GM12872 (cell line): ENCODE data around the gene DAND5.

Source experiments
- TF ChIP-seq, protein P1 (sequence below): IDR thresholded peaks from 3 replicates; pipeline ENCODE4 v1.5.1; 2011; ENCODE audit warnings: low read depth, mild to moderate bottlenecking, low read length, moderate library complexity; ENCODE audit not compliant: insufficient read depth

DAND5 gene

DNA sequence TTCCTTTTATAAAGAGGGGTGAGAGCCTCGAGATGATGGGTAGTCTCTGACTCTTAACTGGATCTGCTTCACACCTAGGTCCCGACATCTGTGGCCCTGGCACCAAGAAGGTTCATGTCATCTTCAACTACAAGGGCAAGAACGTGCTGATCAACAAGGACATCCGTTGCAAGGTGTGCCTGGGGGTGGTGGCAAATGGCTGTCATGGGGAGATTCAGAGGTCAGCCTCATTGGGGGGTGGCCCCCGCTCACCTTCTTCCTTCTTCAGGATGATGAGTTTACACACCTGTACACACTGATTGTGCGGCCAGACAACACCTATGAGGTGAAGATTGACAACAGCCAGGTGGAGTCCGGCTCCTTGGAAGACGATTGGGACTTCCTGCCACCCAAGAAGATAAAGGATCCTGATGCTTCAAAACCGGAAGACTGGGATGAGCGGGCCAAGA is 29.4 kb upstream of the DAND5 start:
- TF ChIP-seq, protein P1, sequence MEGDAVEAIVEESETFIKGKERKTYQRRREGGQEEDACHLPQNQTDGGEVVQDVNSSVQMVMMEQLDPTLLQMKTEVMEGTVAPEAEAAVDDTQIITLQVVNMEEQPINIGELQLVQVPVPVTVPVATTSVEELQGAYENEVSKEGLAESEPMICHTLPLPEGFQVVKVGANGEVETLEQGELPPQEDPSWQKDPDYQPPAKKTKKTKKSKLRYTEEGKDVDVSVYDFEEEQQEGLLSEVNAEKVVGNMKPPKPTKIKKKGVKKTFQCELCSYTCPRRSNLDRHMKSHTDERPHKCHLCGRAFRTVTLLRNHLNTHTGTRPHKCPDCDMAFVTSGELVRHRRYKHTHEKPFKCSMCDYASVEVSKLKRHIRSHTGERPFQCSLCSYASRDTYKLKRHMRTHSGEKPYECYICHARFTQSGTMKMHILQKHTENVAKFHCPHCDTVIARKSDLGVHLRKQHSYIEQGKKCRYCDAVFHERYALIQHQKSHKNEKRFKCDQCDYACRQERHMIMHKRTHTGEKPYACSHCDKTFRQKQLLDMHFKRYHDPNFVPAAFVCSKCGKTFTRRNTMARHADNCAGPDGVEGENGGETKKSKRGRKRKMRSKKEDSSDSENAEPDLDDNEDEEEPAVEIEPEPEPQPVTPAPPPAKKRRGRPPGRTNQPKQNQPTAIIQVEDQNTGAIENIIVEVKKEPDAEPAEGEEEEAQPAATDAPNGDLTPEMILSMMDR = no peak

DNA sequence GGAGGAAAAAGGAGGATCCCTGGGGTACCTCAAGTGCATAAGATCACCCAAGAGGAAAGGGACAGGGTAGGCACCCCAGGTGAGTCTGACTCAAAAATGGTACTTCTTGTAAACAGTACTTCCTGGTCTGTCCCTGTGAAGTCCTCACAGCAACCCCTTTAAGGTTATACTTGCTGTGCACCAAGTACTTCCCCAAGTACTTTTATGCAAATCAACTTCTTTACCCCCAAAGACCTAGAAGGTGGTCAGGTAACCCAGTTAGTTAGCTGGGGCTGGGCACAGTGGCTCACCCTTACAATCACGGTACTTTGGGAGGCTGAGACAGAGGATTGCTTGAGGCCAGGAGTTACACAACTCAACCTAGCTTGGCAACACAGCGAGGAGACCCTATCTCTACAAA is 28.5 kb upstream of the DAND5 start:
- TF ChIP-seq, protein P1 = no peak

DNA sequence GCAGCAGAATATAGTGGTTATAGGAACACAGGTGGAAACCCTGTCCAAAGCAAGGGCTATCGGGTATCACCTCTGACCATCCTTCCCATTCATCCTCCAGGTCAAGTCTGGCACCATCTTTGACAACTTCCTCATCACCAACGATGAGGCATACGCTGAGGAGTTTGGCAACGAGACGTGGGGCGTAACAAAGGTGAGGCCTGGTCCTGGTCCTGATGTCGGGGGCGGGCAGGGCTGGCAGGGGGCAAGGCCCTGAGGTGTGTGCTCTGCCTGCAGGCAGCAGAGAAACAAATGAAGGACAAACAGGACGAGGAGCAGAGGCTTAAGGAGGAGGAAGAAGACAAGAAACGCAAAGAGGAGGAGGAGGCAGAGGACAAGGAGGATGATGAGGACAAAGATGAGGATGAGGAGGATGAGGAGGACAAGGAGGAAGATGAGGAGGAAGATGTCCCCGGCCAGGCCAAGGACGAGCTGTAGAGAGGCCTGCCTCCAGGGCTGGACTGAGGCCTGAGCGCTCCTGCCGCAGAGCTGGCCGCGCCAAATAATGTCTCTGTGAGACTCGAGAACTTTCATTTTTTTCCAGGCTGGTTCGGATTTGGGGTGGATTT is 25.8 kb upstream of the DAND5 start:
- TF ChIP-seq, protein P1 = no peak

DNA sequence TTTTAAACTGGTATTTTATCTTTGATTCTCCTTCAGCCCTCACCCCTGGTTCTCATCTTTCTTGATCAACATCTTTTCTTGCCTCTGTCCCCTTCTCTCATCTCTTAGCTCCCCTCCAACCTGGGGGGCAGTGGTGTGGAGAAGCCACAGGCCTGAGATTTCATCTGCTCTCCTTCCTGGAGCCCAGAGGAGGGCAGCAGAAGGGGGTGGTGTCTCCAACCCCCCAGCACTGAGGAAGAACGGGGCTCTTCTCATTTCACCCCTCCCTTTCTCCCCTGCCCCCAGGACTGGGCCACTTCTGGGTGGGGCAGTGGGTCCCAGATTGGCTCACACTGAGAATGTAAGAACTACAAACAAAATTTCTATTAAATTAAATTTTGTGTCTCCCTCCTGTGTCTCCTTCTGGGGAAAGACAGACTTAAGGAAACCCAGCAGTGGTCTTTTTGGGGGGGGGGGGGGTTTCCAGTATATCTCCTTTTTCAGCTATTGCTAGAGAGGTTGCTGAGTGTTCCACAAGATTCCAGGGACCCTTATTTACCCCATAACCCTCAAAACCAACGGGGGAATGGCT is 25.2 kb upstream of the DAND5 start:
- TF ChIP-seq, protein P1 = no peak

DNA sequence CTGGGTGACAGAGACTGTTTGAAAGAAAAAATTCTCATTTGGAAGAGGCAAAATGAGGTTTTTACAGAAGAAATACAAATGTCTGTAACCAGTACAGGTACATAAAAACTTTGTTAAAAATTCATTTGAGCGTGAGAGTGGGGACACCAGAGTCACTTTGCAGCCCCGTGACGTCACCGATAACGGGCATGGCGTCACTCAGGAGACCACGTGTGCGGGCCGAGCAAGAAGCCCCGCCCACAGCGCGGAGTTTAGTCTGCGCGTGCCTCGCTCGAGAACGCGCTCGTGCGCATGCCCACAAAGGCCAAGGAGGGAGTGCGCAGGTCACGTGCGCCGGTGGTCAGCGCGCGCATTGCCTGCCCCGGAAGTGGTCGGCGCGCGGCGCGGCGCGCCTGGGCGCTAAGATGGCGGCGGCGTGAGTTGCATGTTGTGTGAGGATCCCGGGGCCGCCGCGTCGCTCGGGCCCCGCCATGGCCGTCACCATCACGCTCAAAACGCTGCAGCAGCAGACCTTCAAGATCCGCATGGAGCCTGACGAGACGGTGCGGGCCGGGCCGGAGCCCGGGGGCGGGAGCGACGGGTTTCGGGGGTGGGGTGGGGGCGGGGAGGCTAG is 23.8 kb upstream of the DAND5 start, which contains the start of gene RAD23A:
RAD23A (plus strand) TSS at position 384 of the 613 bp plus-strand sequence; CDS start at position 471, 87 bp downstream.
- TF ChIP-seq, protein P1 = no peak

DNA sequence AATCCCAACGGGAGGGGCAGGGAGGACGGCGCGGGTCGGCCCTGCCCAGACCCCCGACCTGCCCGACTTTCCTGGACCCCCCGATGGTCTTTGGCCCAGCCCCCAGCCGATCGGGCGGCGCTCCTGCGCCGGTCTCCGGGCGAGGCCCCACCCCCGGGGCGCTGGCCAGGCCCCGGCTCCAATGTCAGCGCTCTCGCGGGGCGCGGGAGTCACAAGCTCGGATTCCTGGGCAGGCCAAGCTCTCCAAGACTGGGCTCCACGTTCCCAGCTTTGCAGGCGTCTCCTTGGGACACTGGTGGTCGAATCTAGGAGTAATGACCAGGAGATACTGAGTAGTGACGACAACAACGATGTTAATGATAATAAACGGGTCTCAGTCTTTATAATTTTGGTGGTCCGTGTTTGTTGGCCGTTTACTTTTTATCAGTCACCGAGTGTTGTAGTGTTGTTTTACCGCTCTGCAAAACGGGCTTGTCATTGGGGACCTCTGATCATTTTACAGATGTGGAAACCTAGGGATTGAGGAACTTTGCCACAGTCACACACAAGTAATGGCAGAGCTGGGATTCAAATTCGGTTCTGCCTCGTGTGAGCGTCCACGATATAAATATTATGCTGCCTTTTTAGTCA is 23.2 kb upstream of the DAND5 start:
- TF ChIP-seq, protein P1 = no peak
